OCI-M2 (cell line): ENCODE measurements around the gene ARF4.
"Not testable (repeated sequence)": the region's sequence is repeated elsewhere in the genome, so short reads cannot be mapped to it uniquely, and the experiment has no call there.

Source experiments
- DNase-seq: peaks from one replicate; lab custom pipeline; 2025; ENCODE audit not compliant: unreplicated experiment; lab: John Stamatoyannopoulos, UW

The ARF4 gene

GRCh38 chr3:57597127-57597923 lies at the start of gene ARF4:
ARF4 (minus strand) TSS chr3:57597344; CDS start chr3:57597140, 204 bp downstream.
- DNase-seq, result peak; percentile 83

- DNase-seq, result no peak
Measured at GRCh38 chr3:57646723-57647122, 49.6 kb upstream of the ARF4 start.

- no peak for DNase-seq
Measured at GRCh38 chr3:57644740-57645139, 47.6 kb upstream of the ARF4 start.

DNA sequence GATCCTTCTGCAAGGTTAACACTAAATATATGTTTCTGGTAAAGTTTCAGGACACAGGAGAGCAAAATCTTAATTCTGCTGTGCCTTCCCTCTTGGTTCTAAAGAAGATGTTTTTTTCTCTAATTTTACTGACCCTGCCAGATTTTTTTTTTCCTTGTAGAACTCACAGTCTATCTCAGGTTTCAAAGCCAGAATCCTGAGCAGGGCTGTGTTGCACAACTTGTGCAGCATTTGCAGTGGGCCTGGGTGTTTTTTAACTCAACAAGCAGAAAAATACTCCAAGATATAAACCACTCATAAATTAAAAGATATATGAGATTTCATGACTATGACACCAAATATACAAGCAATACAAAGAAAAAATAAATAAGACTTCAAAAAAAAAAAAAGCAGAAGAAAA lies 40.2 kb upstream of the ARF4 start:
- DNase-seq, result no peak

GRCh38 chr3:57634259-57634658 lies 37.1 kb upstream of the ARF4 start:
- not testable (repeated sequence) for DNase-seq

DNA sequence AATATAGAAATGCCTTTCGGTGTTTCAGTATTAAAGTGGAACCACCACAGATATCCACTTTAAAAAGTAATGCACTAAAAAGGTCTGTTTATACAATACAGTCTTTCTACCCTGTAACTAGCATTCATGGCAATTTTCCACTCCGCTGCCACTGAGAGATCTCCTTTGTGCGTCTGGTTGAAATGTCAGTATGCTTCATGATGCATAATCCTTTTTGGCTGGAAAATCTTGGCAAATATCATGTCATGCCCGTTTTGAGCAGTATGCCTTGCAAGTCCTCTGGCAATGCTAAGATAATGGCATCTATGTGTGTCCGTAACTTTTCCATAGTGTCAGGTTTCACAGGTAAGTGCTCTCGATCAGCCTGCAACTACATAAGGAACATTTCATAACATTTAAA lies 30.8 kb upstream of the ARF4 start:
- DNase-seq, result no peak

DNA sequence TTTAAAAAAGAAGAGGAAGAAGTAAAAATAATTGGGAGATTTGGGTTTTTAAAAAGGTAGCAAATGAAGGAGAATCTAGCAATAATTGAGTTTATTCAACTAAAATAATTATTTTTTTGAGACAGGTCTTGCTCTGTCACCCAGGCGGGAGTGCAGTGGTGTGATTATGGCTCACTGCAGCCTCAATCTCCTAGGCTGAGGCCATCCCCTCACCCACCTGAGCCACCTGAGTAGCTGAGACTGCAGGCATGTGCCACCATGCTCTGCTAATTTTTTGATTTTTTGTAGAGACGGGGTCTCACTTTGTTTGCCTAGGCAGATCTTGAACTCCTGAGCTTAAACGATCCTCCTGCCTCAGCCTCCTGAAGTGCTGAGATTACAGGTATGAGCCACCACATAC lies 27.7 kb upstream of the ARF4 start:
- DNase-seq, result no peak

- DNase-seq, result no peak
Measured at GRCh38 chr3:57622362-57622761, 25.2 kb upstream of the ARF4 start.

GRCh38 chr3:57617739-57618138 lies 20.6 kb upstream of the ARF4 start:
- no peak for DNase-seq

DNA sequence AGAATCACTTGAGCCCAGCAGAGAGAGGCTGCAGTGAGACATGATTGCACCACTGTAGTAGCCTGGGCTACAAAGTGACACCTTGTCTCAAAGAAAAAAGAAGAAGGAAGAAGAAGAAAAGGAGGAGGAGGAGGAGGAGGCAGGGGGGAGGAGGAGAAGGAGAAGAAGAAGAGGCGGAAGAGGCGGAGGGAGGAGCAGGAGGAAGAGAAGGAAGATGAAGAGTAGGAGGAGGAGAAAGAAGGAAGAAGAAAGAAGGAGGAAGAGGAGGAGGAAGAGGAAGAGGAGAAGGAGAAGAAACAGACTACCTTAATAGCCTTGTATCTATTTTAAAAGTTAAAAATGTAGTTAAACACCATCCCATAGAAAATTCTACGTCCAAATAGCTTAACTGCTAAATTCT lies 19.1 kb upstream of the ARF4 start:
- DNase-seq, result no peak

- DNase-seq, result not testable (repeated sequence)
Measured at GRCh38 chr3:57611870-57612269, 14.7 kb upstream of the ARF4 start.

- no peak for DNase-seq
Measured at GRCh38 chr3:57605683-57606082, 8.5 kb upstream of the ARF4 start.

GRCh38 chr3:57604971-57605370 lies 7.8 kb upstream of the ARF4 start:
- DNase-seq, result no peak

GRCh38 chr3:57600195-57600594 lies 3.1 kb upstream of the ARF4 start:
- DNase-seq, result no peak

DNA sequence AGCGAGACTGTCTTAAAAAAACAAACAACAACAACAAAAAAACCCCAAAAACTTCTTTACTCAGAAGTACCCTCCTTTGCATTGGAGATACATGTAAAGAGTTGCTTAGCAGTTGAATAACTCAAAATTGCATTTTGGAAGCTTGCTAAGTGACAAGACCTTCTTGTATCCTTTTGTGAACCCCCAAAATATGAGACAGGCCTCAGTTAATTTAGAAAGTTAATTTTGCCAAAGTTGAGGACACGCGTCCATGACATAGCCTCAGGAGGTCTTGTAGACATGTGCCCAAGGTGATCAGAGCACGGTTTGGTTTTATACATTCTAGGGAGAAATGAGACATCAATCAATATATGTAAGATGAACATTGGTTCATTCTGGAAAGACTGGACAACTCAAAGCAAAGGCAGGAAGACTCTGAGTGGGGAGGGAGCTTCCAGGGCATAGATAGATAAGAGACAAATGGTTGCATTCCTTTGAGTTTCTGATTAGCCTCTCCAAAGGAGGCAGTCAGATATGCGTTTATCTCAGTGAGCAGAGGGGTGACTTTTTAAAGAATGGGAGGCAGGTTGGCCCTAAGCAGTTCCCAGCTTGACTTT lies 1.7 kb upstream of the ARF4 start:
- peak; percentile 8 for DNase-seq

- DNase-seq, result no peak
Measured at GRCh38 chr3:57596495-57597126, 533 bp downstream of the ARF4 start.

DNA sequence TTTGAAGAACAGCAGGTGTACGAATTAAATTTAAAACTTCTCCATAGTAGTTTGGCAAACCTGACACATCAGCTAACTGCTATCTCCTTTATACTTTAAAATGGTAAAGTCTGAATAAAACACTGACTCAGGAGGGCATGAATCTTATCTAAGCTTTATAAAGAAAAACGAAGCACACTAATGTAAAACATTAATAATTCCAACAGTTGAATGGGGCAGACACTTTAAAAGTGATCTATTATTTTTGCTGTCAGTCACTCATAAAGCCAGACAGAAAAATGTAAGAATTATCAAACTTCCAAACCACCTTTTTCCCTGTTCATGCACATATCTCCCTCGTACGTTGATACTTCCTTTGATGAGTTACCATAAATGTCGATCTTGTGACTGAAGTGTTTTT lies 2.6 kb downstream of the ARF4 start:
- no peak for DNase-seq

GRCh38 chr3:57594144-57594543 lies 3.0 kb downstream of the ARF4 start:
- no peak for DNase-seq

DNA sequence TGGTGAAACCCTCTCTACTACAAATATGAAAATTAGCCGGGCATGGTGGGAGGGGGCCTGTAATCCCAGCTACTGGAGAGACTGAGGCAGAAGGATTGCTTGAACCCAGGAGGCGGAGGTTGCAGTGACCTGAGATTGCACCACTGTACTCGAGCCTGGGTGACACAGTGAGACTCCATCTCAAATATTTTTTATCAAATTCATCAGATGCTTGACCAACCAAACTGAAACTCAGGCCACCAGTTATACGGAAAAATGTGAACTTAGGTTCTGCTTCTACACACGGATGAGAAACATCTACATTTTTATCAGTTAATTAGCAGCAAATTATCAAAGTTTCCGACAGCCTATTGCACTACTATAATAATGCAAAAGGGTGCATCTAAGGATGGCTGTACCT lies 4.8 kb downstream of the ARF4 start:
- DNase-seq, result no peak

DNA sequence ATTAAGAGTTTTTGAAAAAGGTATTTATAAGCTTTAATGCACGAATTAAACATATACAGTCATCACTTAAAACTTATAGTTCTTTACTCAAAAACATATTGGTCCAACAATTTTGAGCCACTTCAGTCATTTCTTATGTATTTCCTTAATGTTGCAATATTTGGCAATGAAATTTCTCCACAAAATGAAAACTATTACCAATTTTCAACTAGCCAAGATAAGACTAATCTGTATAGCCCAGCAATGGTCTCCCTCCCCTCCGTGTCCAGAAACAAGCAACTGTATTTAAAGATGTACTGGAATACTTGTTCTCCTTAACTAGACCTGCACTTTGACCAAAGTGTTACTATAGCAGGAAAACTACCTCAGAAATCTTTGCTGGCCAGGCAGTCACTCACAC lies 9.2 kb downstream of the ARF4 start:
- no peak for DNase-seq

DNA sequence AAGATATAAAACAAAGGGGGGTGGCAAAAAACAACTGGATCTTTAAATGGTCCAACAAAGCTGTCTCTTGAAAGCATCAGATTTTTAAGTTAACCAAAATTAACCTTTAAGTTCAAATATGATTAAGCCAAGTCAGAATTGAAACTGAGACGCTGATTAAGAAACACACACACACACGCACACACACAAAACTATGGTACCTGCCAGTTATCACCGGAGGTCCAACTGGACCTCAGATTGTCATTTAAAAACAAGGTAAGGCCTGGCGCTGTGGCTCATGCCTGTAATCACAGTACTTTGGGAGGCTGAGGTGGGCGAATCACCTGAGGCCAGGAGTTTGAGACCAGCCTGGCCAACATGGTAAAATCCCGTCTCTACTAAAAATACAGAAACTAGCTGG lies 10.4 kb downstream of the ARF4 start:
- DNase-seq, result no peak

GRCh38 chr3:57583544-57583943 lies 13.6 kb downstream of the ARF4 start:
- no peak for DNase-seq
